Dedifferentiated amniotic fluid mesenchymal stem cell (primary cell): Measurements from ENCODE around the gene GEMIN5.
"Not testable (repeated sequence)": the region's sequence is repeated elsewhere in the genome, so short reads cannot be mapped to it uniquely, and the experiment has no call there.

ENCODE experiments used
- DNase-seq: peaks from one replicate; pipeline ENCODE4 v3.0.0-alpha.2; 2016; ENCODE audit errors: extremely low spot score

GEMIN5 gene

GRCh38 chr5:154944716-154945115 lies 6.7 kb upstream of the GEMIN5 start:
- no peak for DNase-seq

DNA sequence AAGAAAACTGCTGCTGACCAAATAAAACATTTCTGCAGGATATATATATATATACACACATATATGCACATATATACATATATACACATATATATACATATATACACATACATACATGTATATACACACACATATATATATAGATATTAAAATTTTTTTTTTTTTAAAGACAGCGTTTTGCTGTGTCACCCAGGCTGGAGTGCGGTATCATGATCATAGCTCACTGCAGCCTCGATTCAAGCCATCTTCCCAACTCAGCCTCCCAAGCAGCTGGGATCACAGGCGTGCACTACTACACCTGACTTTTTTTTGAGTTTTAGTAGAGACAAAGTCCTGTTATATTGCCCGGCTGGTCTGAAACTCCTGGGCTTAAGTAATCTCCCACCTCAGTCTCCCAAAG lies 5.5 kb upstream of the GEMIN5 start:
- no peak for DNase-seq

DNA sequence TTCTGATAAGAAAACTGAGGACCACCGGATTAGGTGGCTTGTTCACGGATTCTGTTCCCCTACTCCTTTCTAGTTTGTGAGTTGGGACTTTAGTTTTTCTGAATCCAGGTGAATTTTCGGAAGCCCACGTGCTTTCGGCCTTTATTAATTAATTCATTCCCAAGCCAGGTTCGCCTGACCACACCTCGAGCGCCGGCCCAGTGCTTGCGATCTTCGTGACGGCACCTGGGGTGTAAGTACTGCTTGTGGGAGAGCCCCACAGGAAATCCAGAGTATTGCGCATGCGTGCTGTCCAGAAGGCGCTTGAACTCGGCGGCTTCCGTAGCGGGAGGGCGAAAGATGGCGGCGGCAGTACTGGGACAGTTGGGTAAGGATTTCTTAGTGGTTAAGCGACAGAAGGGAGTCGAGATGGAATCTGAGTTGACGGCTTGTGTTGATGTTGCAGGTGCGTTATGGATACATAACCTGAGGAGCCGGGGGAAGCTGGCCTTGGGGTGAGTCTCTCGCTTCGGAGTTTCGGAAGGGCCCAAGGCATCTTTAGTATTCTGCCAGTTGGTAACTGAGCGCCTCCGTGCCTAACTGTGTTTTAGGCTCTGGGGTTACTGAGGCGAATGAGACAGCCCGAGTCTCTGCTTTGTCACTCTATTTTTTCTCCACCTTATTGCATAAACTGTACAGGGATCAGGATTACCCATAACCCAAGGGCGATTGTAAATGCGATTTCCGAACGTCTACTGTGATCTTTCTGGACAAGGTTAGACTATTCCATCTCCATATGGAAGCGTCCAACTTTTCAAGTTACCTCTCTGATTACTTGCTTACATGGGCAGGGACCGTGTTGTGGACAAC lies 3.0 kb upstream of the GEMIN5 start, which contains the start of gene MRPL22:
Gene MRPL22 (plus strand): TSS at position 302 of the 849 bp plus-strand sequence. CDS start 38 bp downstream, at position 340.
- peak; percentile 92 for DNase-seq

DNA sequence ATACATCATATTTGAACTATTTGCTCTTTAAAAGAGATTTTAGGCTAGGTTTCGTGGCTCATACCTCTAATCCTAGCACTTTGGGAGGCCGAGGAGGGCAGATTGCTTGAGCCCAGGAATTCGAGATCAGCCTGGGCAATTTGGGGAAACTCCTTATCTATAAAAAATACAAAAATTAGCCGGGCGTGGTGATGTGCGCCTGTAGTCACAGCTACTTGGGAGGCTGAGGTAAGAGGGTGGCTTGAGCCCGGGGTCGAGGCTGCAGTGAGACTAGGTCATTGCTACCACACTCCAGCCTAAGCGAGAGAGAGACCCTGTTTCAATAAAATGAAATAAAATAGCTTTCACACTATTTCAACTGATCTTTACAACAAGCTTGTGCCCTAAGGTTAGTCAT lies 2.4 kb upstream of the GEMIN5 start:
- DNase-seq, result no peak

GRCh38 chr5:154939387-154939786 lies 1.4 kb upstream of the GEMIN5 start:
- not testable (repeated sequence) for DNase-seq

DNA sequence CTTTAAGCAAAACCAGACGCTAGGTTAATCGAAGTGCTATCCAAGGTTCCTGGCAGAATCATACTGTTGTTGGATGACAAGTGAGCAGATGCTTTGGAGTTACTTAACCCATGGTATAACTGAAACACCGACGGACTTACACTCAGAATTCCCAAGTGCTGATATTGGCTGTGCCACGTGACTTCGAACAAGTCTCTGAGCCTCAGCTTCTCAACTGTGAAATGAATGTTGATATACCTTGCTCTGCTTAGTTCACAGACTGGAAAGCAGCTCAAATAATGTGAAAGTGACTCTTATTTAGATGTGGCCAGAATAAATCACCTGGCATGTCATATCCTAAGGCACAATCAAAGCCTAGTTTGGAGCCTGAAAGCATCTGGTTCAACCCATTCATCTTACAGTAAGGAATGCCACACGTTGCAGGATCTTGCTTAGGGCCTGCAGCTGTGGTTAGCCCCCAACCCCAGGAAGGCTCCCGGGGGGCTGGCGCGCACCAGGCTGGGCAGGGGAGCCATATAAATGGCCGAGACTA lies 759 bp downstream of the GEMIN5 start:
- DNase-seq, result no peak

- DNase-seq, result no peak
These were observed 3.1 kb downstream of the GEMIN5 start for GRCh38 chr5:154934881-154935280.

- no peak for DNase-seq
These were observed 4.5 kb downstream of the GEMIN5 start for GRCh38 chr5:154933537-154933936.

DNA sequence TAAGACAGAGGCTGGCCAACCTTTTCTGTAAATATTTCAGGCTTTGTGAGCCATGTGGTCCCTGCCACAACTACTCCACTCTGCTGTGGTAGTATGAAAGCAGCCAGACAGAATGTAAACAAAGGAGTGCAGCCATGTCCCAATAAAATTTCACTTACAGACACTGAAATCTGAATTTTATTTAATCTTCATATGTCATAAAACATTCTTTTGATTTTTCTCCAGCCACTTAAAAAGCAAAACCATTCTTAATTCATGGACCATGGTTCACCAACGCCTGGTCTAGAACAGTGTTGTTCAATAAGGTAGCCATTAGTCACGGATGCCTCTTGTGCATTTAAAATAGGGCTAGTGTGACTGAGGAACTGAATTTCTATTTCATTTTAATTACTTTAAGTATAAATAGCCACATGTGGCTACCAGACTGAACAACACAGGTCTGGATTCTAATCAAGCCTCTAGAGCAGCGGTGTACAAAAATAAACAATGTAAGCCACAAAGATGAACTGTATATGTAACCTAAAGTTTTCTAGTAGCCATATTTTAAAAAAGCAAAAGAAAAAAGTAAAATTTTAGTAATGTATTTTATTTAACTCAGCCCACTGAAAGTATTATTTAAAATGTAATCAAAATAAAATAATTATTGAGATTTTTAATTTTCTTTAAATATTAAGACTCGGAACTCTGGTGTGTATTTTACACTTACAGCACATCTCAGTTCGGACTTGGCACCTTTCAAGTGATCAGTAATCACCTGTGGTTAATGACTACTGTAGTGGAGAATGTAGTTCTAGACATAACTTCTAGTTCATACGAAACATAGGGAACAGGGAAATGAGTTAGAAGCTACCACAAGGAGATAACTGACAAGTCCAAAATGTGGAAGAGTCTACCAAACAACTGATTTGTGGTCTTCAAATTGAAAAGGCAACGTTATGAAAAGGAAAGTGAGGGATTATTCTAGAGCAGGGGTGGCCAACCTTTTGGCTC lies 14.3 kb downstream of the GEMIN5 start:
- DNase-seq, result no peak

DNA sequence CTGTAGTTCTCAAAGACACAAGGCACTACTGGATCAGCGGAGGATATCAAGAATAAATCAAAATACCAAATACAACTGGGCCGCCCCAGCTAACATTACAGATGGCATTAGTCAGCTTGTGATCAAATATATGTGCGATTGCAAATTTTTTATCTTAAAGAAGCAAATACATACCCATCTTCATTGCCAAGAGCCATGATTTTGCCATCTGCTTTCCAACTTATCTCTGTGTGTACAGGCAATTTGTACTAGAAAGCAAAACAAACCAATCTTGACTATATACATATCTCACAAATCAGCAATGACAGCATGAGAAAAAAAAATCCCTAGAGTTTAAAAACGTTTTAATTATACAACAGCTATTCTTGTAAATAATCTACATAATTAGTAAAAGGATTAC lies 20.3 kb downstream of the GEMIN5 start:
- DNase-seq, result no peak

- no peak for DNase-seq
These were observed 21.1 kb downstream of the GEMIN5 start for GRCh38 chr5:154916874-154917273.

DNA sequence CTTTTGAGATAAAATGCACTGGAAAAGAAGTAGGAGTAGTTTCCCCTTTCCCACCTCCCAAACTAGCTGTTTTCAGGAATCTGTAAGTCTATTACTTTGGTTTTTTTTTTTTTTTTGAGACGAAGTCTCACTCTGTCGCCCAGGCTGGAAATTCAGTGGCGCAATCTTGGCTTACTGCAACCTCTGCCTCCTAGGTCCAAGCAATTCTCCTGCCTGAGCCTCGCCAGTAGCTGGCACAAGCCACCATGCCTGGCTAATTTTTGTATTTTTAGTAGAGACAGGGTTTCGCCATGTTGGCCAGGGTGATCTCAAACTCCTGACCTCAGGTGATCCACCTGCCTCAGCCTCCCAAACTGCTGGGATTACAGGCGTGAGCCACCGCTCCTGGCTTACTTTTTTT lies 32.4 kb downstream of the GEMIN5 start:
- DNase-seq, result not testable (repeated sequence)

GRCh38 chr5:154901913-154902312 lies 36.1 kb downstream of the GEMIN5 start:
- no peak for DNase-seq

DNA sequence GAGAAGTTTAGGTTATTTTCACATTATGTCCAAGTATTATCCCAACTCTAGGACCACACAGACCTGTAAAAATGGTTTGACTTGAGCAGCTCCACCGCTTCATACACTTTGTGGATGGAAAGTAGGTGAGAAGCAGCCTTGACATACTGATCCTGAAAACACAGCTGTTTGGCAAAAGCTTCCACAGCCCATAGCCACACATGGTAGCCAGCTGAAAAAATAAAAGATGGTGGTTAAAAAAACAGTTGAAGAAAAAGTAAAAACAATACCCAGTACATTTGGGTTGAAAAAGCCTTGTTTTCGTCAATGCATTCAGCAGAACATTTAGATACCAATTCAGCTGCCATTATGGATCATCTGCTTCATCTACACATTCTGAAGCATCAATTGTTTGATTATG lies 36.7 kb downstream of the GEMIN5 start:
- DNase-seq, result no peak

- no peak for DNase-seq
These were observed 37.9 kb downstream of the GEMIN5 start for GRCh38 chr5:154900066-154900465.

DNA sequence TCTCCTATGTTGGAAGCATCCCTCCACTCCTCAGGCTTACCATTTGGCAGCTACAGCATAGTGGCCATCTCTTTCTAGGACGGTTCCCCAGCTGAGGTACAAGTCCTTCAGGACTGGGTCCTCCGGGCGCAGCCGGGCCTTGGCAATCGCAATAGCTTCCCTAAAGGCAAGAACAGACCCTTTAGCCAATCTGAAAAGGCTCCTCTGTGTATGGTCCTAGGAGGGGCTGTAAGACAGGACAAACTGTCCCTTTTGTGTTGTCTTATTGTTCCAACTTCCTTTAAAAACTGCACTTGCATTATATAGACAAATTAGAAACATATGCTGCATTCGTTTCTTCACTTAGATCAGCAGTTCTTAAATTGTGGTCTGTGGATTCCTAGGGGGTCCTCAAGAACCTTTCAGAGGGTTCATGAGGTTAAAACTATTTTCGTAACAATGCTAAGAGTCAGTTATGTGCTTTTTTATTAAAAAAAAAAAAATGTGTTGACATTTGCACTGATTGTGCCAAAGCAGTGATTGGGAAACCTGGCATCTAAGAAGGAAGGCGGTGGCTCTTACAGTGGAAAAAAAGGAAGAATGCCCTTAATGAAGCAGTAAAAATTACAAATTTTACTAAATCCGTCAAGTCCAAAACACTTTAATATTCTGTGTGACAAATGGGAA lies 38.7 kb downstream of the GEMIN5 start:
- DNase-seq, result no peak

- no peak for DNase-seq
These were observed 39.8 kb downstream of the GEMIN5 start for GRCh38 chr5:154898210-154898609.

DNA sequence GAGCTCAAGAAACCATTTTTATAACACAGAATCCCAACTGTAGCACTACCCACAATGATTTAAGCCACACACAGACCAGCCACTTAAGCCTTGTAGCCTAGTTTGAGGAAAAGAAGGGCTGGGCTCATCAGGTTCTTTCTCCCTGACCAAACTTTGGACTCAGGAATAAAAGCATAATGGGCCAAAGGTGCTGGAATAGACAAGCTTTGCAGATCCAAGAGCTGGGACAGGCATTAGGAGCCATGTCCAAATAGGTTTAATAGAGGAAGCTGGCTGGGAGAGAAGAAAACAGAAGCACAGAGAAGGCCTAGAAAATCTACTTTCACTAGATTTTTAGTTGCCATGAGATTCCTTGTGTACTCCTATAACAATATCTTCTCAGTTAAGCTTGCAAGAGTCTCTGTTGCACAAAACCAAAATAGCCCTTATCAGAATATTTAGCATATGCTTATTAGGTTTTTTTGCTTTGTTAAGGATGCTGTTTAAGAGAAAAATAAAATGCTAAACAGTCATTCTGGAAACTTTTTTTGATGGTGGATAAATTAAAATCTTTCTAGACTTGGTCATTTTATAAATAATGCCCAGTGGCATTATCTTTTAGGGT lies 41.3 kb downstream of the GEMIN5 start:
- DNase-seq, result no peak

- DNase-seq, result no peak
These were observed 42.1 kb downstream of the GEMIN5 start for GRCh38 chr5:154895606-154896561.

DNA sequence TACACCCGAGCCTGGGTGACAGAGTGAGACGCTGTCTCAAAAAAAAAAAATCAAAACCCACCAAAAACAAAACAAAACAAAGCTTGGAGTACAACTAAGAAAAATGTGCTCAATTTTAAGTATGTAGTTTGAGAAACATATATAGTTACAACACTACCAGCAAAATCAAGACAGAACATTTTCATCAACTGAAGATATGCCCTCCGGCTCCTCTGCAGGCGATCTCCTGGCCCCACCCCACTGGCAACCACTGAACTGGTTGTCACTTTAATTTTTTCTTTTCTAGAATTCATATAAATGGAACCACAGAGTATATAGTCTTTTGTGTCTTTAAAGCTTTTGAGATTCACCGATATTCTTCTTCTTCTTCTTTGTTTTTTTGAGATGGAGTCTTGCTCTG lies 44.6 kb downstream of the GEMIN5 start:
- DNase-seq, result no peak
